GM19468 (cell line): ENCODE results near the gene ELFN1.

Experiments
- ATAC-seq: cut with Tn5 transposase; IDR thresholded peaks from one replicate; pipeline ENCODE4 v1.9.1; 2021; ENCODE audit warnings: mild to moderate bottlenecking, moderate library complexity, moderate number of reproducible peaks; ENCODE audit not compliant: unreplicated experiment; ENCODE audit errors: extremely low read depth

ELFN1 gene

GRCh38 chr7:1769286-1770200, 99.5 kb downstream of the ELFN1 start:
- ATAC-seq = no peak

DNA sequence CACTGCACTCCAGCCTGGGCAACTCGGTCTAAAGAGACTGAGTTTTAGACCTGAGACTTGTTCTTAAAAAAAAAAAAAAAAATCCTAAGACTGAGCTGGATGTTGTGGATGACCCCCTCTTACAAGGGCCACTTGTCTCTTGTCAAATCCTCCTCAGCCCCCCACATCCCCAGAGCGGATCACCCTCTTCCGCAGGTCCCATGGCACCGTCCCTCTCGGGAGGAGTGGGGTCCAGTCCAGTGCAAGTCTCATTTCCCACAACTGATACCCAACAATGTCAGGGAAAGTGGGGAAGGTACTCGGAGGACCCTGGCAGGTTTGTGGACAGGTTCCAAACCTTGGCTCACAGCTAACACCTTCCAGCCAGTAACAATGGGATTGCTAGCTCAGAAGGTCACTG, 100.3 kb downstream of the ELFN1 start:
- no peak for ATAC-seq

GRCh38 chr7:1775389-1775788, 105.3 kb downstream of the ELFN1 start:
- no peak for ATAC-seq

DNA sequence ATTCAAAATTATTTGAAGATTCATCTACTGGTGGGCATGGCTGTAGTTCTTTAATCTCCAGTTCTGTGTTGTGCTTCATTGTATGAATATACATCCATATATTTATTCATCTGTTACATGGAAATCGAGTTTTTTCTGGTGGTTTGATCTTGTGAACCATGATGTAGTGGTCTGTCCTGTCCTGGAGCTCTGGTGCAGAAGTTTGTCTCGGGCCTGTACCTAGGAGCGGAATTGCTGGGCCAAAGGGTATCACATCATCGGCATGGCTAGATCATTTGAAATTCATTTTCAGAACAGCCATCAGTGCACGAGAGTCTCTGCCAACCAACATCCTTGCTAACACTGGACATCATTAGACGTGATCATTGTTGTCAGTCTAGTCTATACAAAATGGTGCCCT, 107.0 kb downstream of the ELFN1 start:
- ATAC-seq = no peak

DNA sequence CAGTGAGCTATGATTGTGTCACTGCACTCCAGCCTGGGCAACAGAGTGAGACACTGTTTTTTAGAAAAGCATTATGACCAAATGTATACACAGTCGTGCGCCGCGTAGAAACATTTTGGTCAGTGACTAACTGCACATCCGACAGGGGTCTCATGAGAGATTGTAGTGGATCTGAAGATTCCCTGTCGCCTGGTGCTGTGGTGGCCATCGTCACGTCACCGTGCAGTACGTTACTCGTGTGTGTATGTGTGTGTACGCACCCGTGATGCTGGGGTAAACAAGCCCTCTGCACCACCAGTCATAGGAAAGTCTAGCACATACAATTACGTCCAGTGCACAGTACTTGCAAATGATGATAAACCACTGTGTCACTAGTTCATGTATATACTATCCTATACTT, 109.4 kb downstream of the ELFN1 start:
- no peak for ATAC-seq

DNA sequence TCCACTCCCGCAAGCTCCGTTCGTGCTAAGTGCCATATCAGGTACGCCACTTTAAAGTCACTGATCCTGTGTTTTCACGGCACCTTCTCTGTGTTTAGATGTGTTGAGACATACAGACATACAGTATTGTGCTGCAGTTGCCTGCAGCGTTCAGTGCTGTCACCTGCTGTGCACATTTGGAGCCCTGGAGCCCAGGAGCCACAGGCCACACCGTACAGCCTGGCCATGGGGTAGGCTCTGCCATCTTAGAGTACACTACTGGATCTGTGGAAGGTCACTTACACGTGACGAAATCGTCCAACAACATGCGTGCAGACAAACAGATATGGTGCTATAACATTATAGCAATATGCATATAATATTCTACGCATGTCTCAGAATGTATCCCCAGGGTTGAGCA, 111.3 kb downstream of the ELFN1 start:
- no peak for ATAC-seq

DNA sequence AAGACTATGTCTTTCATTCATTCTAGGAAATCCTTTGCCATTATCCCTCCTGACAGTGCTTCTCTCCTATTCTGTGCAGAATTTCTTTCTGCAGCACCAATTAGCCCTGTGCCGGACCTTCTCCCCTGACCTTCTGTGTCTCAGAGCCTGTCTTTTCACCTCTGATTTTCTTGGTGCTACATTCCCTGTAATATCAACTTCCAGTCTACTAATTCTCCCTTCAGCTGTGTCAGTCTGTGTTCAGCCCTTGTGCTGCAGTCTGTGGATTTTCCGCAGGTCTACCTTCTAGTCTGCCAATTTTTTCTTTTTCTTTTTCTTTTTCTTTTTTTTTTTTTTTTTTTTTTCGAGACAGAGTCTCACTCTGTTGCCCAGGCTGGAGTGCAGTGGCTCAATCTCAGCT, 115.8 kb downstream of the ELFN1 start:
- ATAC-seq = no peak

- ATAC-seq = no peak
Measured at GRCh38 chr7:1787241-1787640, 117.2 kb downstream of the ELFN1 start.

GRCh38 chr7:1787681-1788235, 117.7 kb downstream of the ELFN1 start:
- no peak for ATAC-seq

- ATAC-seq = no peak
Measured at GRCh38 chr7:1794888-1795542, 124.9 kb downstream of the ELFN1 start.
